B cell (primary cell): ENCODE measurements around the gene SPTB. TPM values are rescaled to one million over a fixed set of nuclear protein-coding genes. Genes with fewer than 3 reads are reported as not detected.

Experiments
- ATAC-seq: fragments of 200-7000 bp; cut with Tn5 transposase; one replicate; pipeline ENCODE4 v1.10.0; 2021; ENCODE audit warnings: low read depth, mild to moderate bottlenecking, moderate number of reproducible peaks, moderate library complexity
- CTCF ChIA-PET: fragments of 350-600 bp; sonication (Branson Sonifier 250); formaldehyde crosslinking; loops from one replicate; lab custom pipeline; 2021; ENCODE audit warnings: antibody characterized with exemption, inconsistent platforms; lab: Charles Lee
- POLR2A ChIA-PET: fragments of 350-600 bp; sonication (Branson Sonifier 250); formaldehyde crosslinking; loops from one replicate; lab custom pipeline; 2021; ENCODE audit warnings: antibody characterized with exemption; lab: Charles Lee
- DNase-seq: peaks from one replicate; pipeline ENCODE4 v3.0.0; 2013
- H2AFZ ChIP-seq: 2 replicates; pipeline ENCODE4 v1.6.1; 2012; ENCODE audit warnings: mild to moderate bottlenecking, low read depth, low read length; ENCODE audit not compliant: insufficient read depth, poor library complexity, severe bottlenecking
- H3K27ac ChIP-seq, 2 donors: 1 replicate in 1 of 2; 2 replicates in 1 of 2; pipeline ENCODE4 v1.5.1; 2012 to 2013; ENCODE audit warnings: low read length in 2 of 2, mild to moderate bottlenecking in 2 of 2, moderate library complexity in 1 of 2
- H3K27me3 ChIP-seq, 4 experiments: fragments of 200-600 bp in 1 of 4; sonication (generic) in 1 of 4; replicated peaks in 1 of 4; 1 replicate in 2 of 4; 2 replicates in 2 of 4; pipeline versions ENCODE4 v1.6.1 to v1.7.0; 2013 to 2016; ENCODE audit warnings: low read length in 3 of 4, mild to moderate bottlenecking in 2 of 4, mixed read lengths in 1 of 4, moderate library complexity in 1 of 4; ENCODE audit not compliant: insufficient read depth in 4 of 4, control insufficient read depth in 3 of 4; ENCODE audit errors: control extremely low read depth in 1 of 4
- H3K36me3 ChIP-seq, 2 experiments: replicated peaks in 1 of 2; 1 replicate in 1 of 2; 2 replicates in 1 of 2; pipeline versions ENCODE4 v1.6.1 to v1.7.1; 2013; ENCODE audit warnings: low read length in 1 of 2; ENCODE audit not compliant: insufficient read depth in 2 of 2, control insufficient read depth in 1 of 2; ENCODE audit errors: control extremely low read depth in 1 of 2, extremely low read depth in 1 of 2
- H3K4me1 ChIP-seq, 2 donors: fragments of 200-600 bp in 1 of 2; sonication (generic) in 1 of 2; 1 replicate in 1 of 2; 2 replicates in 1 of 2; pipeline versions ENCODE4 v1.5.1 to v1.6.1; 2013 to 2017; ENCODE audit warnings: low read length in 2 of 2; ENCODE audit not compliant: control insufficient read depth in 2 of 2, insufficient read depth in 2 of 2
- H3K4me2 ChIP-seq: replicated peaks from 2 replicates; pipeline ENCODE3; 2012; ENCODE audit warnings: mild to moderate bottlenecking, low read depth, low read length; ENCODE audit not compliant: poor library complexity, severe bottlenecking
- H3K4me3 ChIP-seq, 5 experiments: fragments of 200-600 bp in 1 of 5; sonication (generic) in 1 of 5; 1 replicate in 3 of 5; 2 replicates in 2 of 5; pipeline versions ENCODE4 v1.5.1 to v1.7.0; 2011 to 2016; ENCODE audit warnings: low read length in 4 of 5, mild to moderate bottlenecking in 4 of 5, low read depth in 2 of 5, control low read depth in 1 of 5, moderate library complexity in 1 of 5; ENCODE audit not compliant: insufficient read depth in 1 of 5; ENCODE audit errors: control extremely low read depth in 1 of 5, extremely low read depth in 1 of 5
- H3K79me2 ChIP-seq: fragments of 200-600 bp; sonication (generic); one replicate; pipeline ENCODE4 v1.6.0; 2016; ENCODE audit warnings: low read length; ENCODE audit not compliant: control insufficient read depth, insufficient read depth
- H3K9ac ChIP-seq: fragments of 200-600 bp; sonication (generic); 2 replicates; pipeline ENCODE4 v1.6.1; 2017; ENCODE audit warnings: mild to moderate bottlenecking, low read length, moderate library complexity
- H3K9me3 ChIP-seq, 3 donors: one replicate each; pipeline versions ENCODE4 v1.6.1 to v1.7.1; 2013; ENCODE audit warnings: low read length in 2 of 3; ENCODE audit not compliant: control insufficient read depth in 2 of 3, insufficient read depth in 1 of 3; ENCODE audit errors: control extremely low read depth in 1 of 3
- H4K20me1 ChIP-seq: 2 replicates; pipeline ENCODE4 v1.6.0; 2012; ENCODE audit warnings: mild to moderate bottlenecking, low read length; ENCODE audit not compliant: insufficient read depth, control insufficient read depth, poor library complexity, severe bottlenecking
- H3K27ac Mint-ChIP-seq: one replicate; pipeline ENCODE4 v1.8.0; 2021; ENCODE audit warnings: mixed read lengths
- H3K27me3 Mint-ChIP-seq: one replicate; pipeline ENCODE4 v1.8.0; 2021; ENCODE audit warnings: mixed read lengths
- H3K4me1 Mint-ChIP-seq: one replicate; pipeline ENCODE4 v1.8.0; 2021; ENCODE audit warnings: mixed read lengths
- H3K4me3 Mint-ChIP-seq: one replicate; pipeline ENCODE4 v1.8.0; 2021; ENCODE audit warnings: mixed read lengths
- H3K9me3 Mint-ChIP-seq: one replicate; pipeline ENCODE4 v1.8.0; 2022; ENCODE audit warnings: mixed read lengths; ENCODE audit not compliant: insufficient read depth
- CTCF ChIP-seq: fragments of 200-600 bp; IDR thresholded peaks from one replicate; pipeline ENCODE4 v1.8.0; 2022; ENCODE audit warnings: antibody characterized with exemption, mild to moderate bottlenecking
- EZH2 ChIP-seq: IDR thresholded peaks from 2 replicates; pipeline ENCODE4 v1.6.1; 2012; ENCODE audit warnings: borderline replicate concordance, low read depth, mild to moderate bottlenecking, moderate library complexity, low read length; ENCODE audit not compliant: insufficient read depth, poor library complexity, severe bottlenecking
- WGBS: methylation state at CpG from one replicate; pipeline ENCODE4 v1.1.5; 2013; ENCODE audit warnings: missing lambda C conversion rate; ENCODE audit not compliant: insufficient coverage; 5-methylcytosine and 5-hydroxymethylcytosine counted together
- intact Hi-C: fragments of 100-400 bp; cut with micrococcal nuclease; formaldehyde crosslinking; loops from one replicate; pipeline ENCODE4 v1.10.0; 2022
- polyA plus RNA-seq: library from polyadenylated mRNA; depleted of rRNA; stranded (reverse); fragments of >200 nt; gene quantifications from 2 replicates; pipeline ENCODE4 v1.2.3, GENCODE V29; 2012
- total RNA-seq, 2 donors: library from RNA; stranded (reverse); fragments of 120-200 nt in 1 of 2; gene quantifications; 1 replicate in 1 of 2; 2 replicates in 1 of 2; pipeline versions ENCODE4 v1.2.3 to v1.2.4, GENCODE V29; 2013 to 2022

Gene SPTB
- total and polyA plus RNA-seq, 2 donors (not counting 1 experiment from before 2014, with no cell fraction given): 0.12 TPM; not detected in 1

DNA sequence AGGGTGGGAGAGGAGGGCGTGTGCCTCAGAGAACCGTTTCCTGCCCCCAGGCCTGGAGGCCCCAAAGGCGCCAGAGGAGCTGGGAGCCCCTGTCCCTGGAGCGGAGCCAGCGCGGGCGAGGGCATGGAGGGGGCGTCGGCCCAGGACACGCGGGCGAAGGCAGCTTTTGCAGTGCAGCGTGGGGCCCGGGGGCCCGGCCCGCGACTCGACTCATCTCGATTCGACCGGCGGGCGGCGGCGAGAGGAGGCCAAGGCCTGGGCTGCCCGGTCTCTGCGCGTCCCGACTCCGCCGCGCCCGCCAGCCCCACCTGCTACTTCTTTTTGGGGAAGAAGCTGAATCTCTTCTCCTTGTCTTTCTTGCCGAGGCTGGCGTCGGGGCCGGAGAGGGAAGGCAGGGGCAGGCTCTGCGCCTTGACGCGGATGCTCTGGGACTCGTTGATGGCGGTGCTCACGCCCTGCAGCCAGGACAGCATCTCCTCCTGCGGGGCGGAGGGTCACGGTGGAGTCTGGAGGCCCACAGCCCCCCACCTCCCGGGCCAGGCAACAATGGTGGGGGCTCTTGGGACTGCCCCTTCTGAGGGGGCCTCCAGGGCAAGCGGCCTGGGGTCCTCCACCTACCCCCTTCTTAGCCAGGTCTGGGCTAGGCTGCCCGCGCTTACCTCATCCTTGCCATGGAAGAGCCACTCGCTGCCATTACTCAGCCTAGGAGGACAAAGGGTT, 130.6 kb downstream of the SPTB start:
- H4K20me1 ChIP-seq: no peaks in the 10 kb centered on the region
- H3K4me3 ChIP-seq: no peak overlapping the region
- Mint-ChIP-seq H3K9me3 (no peaks in the 10 kb centered on the region), H3K27me3 (no peaks in the 10 kb centered on the region), H3K4me1 (no peaks in the 10 kb centered on the region), H3K27ac (no peak overlapping the region), H3K4me3 (no peak overlapping the region)
- no peaks in the 10 kb centered on the region for H3K79me2 ChIP-seq
- no peak for DNase-seq
- peaks cover 0 to 3% (median 0%) of the 10 kb centered on the region in 3 donors for H3K9me3 ChIP-seq
- no peak for TF ChIP-seq CTCF
- no peak for TF ChIP-seq EZH2
- no peak for ATAC-seq
- WGBS: 98% methylated on average over 47 of the region's 51 CpGs
- ChIA-PET POLR2A (no interaction called here), CTCF (no interaction called here)
- no peaks in the 10 kb centered on the region for H3K36me3 ChIP-seq
- intact Hi-C loops: no loop called here
- no peak overlapping the region for H2AFZ ChIP-seq
- no peak overlapping the region for H3K9ac ChIP-seq
- no peak overlapping the region for H3K4me2 ChIP-seq
- no peak overlapping the region for H3K27ac ChIP-seq
- peaks cover 0 to 4% (median 0%) of the 10 kb centered on the region in 4 experiments for H3K27me3 ChIP-seq
- no peaks in the 10 kb centered on the region for H3K4me1 ChIP-seq

DNA sequence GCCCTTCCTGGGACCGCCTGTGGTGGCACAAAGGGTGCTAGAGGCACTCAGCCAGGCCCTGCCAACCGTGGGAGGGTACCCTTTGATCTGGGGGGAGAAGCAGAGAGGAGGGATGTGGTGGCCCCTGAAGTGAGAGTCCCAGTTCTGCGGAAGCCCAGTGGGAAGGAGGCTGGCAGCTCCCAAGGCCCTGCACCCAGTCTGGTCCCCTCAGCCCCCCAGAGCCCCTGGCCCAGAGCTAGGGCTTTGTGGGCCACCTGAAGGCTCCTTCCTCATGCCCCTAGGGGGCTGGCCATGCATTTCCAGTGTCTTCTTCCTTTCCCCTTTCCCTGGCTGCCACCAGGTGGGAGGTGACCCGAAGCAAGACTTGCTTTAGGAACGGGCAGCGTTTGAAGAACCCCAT, 131.2 kb downstream of the SPTB start:
- Histone ChIP-seq H4K20me1 (no peaks in the 10 kb centered on the region), H3K27ac (no peak overlapping the region), H3K36me3 (no peaks in the 10 kb centered on the region), H3K9ac (no peak overlapping the region), H3K79me2 (no peaks in the 10 kb centered on the region), H3K4me1 (no peaks in the 10 kb centered on the region), H3K4me2 (no peak overlapping the region), H3K27me3 (peaks cover 0 to 2% (median 0%) of the 10 kb centered on the region in 4 experiments), H2AFZ (no peak overlapping the region), H3K9me3 (no peaks in the 10 kb centered on the region), H3K4me3 (no peak overlapping the region)
- TF ChIP-seq CTCF (no peak), EZH2 (no peak)
- DNase-seq (no peak), ATAC-seq (no peak)
- ChIA-PET POLR2A (no interaction called here), CTCF (no interaction called here)
- Mint-ChIP-seq H3K9me3 (no peaks in the 10 kb centered on the region), H3K27me3 (no peaks in the 10 kb centered on the region), H3K4me1 (no peaks in the 10 kb centered on the region), H3K27ac (no peak overlapping the region), H3K4me3 (no peak overlapping the region)
- intact Hi-C loops: no loop called here
- WGBS: 78% methylated on average over 3 of the region's 6 CpGs
